Spleen (tissue), 11 donors: Measurements from ENCODE around the gene UGT1A5. TPM values are rescaled to one million over a fixed set of nuclear protein-coding genes. Genes with fewer than 3 reads are reported as not detected.
"Not testable (repeated sequence)": the region's sequence is repeated elsewhere in the genome, so short reads cannot be mapped to it uniquely, and the experiment has no call there.

ENCODE experiments used
- DNase-seq: peaks from one replicate; pipeline ENCODE4 v3.0.0-alpha.2; 2020
- H3K27ac ChIP-seq, 8 donors: fragments of 200-600 bp; sonication (generic) in 7 of 8; 1 replicate in 4 of 8; 2 replicates in 4 of 8; pipeline versions ENCODE4 v1.5.0 to v1.8.0; 2016 to 2021; ENCODE audit warnings: inconsistent platforms in 4 of 8, mild to moderate bottlenecking in 4 of 8, moderate library complexity in 1 of 8
- H3K27me3 ChIP-seq, 7 donors: fragments of 200-600 bp; sonication (generic) in 6 of 7; replicated peaks in 1 of 7; 1 replicate in 4 of 7; 2 replicates in 3 of 7; pipeline versions ENCODE4 v1.5.0 to v1.8.0; 2016 to 2021; ENCODE audit warnings: inconsistent platforms in 3 of 7, mild to moderate bottlenecking in 1 of 7
- H3K36me3 ChIP-seq, 6 donors: fragments of 200-600 bp; sonication (generic) in 5 of 6; 1 replicate in 4 of 6; 2 replicates in 2 of 6; pipeline versions ENCODE4 v1.5.0 to v1.8.0; 2016 to 2021; ENCODE audit warnings: inconsistent platforms in 2 of 6
- H3K4me1 ChIP-seq, 6 donors: fragments of 200-600 bp; sonication (generic) in 5 of 6; 1 replicate in 3 of 6; 2 replicates in 3 of 6; pipeline versions ENCODE4 v1.5.0 to v1.8.0; 2016 to 2021; ENCODE audit warnings: inconsistent platforms in 3 of 6
- H3K4me3 ChIP-seq, 8 donors: fragments of 200-600 bp; sonication (generic) in 7 of 8; 1 replicate in 4 of 8; 2 replicates in 4 of 8; pipeline versions ENCODE4 v1.5.0 to v1.8.0; 2016 to 2021; ENCODE audit warnings: inconsistent platforms in 4 of 8, mild to moderate bottlenecking in 4 of 8, moderate library complexity in 2 of 8
- H3K9me3 ChIP-seq, 8 donors: fragments of 200-600 bp; sonication (generic) in 7 of 8; 1 replicate in 4 of 8; 2 replicates in 4 of 8; pipeline versions ENCODE4 v1.5.0 to v1.8.0; 2016 to 2021; ENCODE audit warnings: inconsistent platforms in 4 of 8
- CTCF ChIP-seq, 11 experiments: fragments of 200-600 bp in 7 of 11; fragments of 450-650 bp in 4 of 11; sonication (generic) in 4 of 11; IDR thresholded peaks in 8 of 11; conservative IDR thresholded peaks in 3 of 11; 1 replicate in 7 of 11; 2 replicates in 4 of 11; pipeline versions ENCODE4 v1.4.0 to v1.8.0; 2016 to 2021; ENCODE audit warnings: antibody characterized with exemption in 11 of 11, inconsistent platforms in 4 of 11, mild to moderate bottlenecking in 1 of 11
- POLR2A ChIP-seq, 3 donors: fragments of 450-650 bp; IDR thresholded peaks; one replicate each; pipeline ENCODE4 v1.5.1; 2017; ENCODE audit warnings: antibody characterized with exemption in 3 of 3, mild to moderate bottlenecking in 1 of 3
- POLR2AphosphoS5 ChIP-seq, 3 donors: sonication (generic); formaldehyde crosslinking; IDR thresholded peaks; one replicate each; pipeline ENCODE4 v1.5.1; 2017; ENCODE audit warnings: antibody characterized with exemption in 3 of 3
- WGBS, 5 donors: extraction: QIAGEN DNeasy Blood & Tissue Kit in 3 of 5; methylation state at CpG; one replicate each; pipeline versions ENCODE4 v1.1.5 to v1.1.7; 2013 to 2018; 5-methylcytosine and 5-hydroxymethylcytosine counted together
- intact Hi-C: fragments of 100-400 bp; cut with DNase I; formaldehyde crosslinking; loops from one replicate; pipeline ENCODE4 v1.15.0; 2023; ENCODE audit warnings: low total_unique reads
- polyA plus RNA-seq, 3 donors: library from polyadenylated mRNA; stranded (reverse); fragments of 200-250 nt; gene quantifications; one replicate each; pipeline ENCODE4 v1.2.1, GENCODE V29; 2013
- total RNA-seq, 7 donors: library from RNA; depleted of rRNA in 3 of 7; stranded (reverse); fragments of >200 nt in 3 of 7; fragmentation: NEBNext Ultra II Directional in 4 of 7; extraction: Animal tissue kit (Norgen Biotek cat#: 25700) in 4 of 7; gene quantifications; one replicate each; pipeline versions ENCODE4 v1.1.0 to v1.2.1, GENCODE V29; 2016 to 2021
- donor health status: healthy with polysubstance abuse.
- donor health status: DM: no; HTN: no; CAD: no; lungs with moderate emphysema.
- donor health status: DM: no; HTN: no; CAD: no.
- donor health status: Bipolar disorder and iron deficiency.
- donor health status: healthy.
- donor health status: DM: no; HTN: no; CAD: no.
- donor health status: DM: yes; HTN: yes; CAD: no.

Gene UGT1A5
- total and polyA plus RNA-seq, 10 donors, result not detected

- DNase-seq, result no peak
- WGBS, 5 donors, result 66 to 79% (median 69%) methylated on average over 7 of the region's 7 CpGs
- intact Hi-C loops, result no loop called here
- TF ChIP-seq CTCF (IDR thresholded peaks at IDR 0.05 in 8 of 11, conservative IDR thresholded peaks at IDR 0.05 in 3 of 11), result no peak
- TF ChIP-seq POLR2A (IDR thresholded peaks at IDR 0.05), result no peak
- no peak for TF ChIP-seq POLR2AphosphoS5 (IDR thresholded peaks at IDR 0.05)
- H3K36me3 ChIP-seq, result no peaks in the 10 kb centered on the region
- H3K4me1 ChIP-seq, result no peaks in the 10 kb centered on the region
- no peak overlapping the region for H3K4me3 ChIP-seq
- H3K27me3 ChIP-seq, result peaks cover 0 to 34% (median 0%) of the 10 kb centered on the region in 7 donors
- no peak overlapping the region for H3K27ac ChIP-seq
- H3K9me3 ChIP-seq, result no peaks in the 10 kb centered on the region
These were observed 532 bp downstream of the UGT1A5 start for GRCh38 chr2:233713262-233713615.

GRCh38 chr2:233714121-233714520 is 1.4 kb downstream of the UGT1A5 start:
- no peak for DNase-seq
- Histone ChIP-seq H3K27ac (no peak overlapping the region), H3K36me3 (no peaks in the 10 kb centered on the region), H3K9me3 (no peaks in the 10 kb centered on the region), H3K4me3 (no peak overlapping the region), H3K27me3 (peaks cover 0 to 30% (median 0%) of the 10 kb centered on the region in 7 donors), H3K4me1 (no peaks in the 10 kb centered on the region)
- TF ChIP-seq POLR2A (IDR thresholded peaks at IDR 0.05) (no peak), CTCF (IDR thresholded peaks at IDR 0.05 in 8 of 11, conservative IDR thresholded peaks at IDR 0.05 in 3 of 11) (no peak), POLR2AphosphoS5 (IDR thresholded peaks at IDR 0.05) (no peak)
- intact Hi-C loops, result no loop called here
- 54 to 73% (median 65%) methylated on average over 2 of the region's 2 CpGs for WGBS, 5 donors

GRCh38 chr2:233718552-233718951 is 5.8 kb downstream of the UGT1A5 start, which contains the start of gene UGT1A4:
Gene UGT1A4, plus strand, starts transcription at chr2:233718736. Its CDS starts 85 bp downstream, at chr2:233718821.
- Histone ChIP-seq H3K27me3 (peaks cover 0 to 24% (median 0%) of the 10 kb centered on the region in 7 donors), H3K4me1 (no peaks in the 10 kb centered on the region), H3K27ac (no peak within 1 kb of the TSS), H3K9me3 (no peaks in the 10 kb centered on the region), H3K36me3 (no peaks in the 10 kb centered on the region), H3K4me3 (no peak within 1 kb of the TSS)
- intact Hi-C loops, result no loop called here
- WGBS, 5 donors, result 81 to 90% (median 88%) methylated on average over 7 of the region's 7 CpGs
- no peak for TF ChIP-seq CTCF (IDR thresholded peaks at IDR 0.05 in 8 of 11, conservative IDR thresholded peaks at IDR 0.05 in 3 of 11)
- no peak for TF ChIP-seq POLR2AphosphoS5 (IDR thresholded peaks at IDR 0.05)
- no peak for TF ChIP-seq POLR2A (IDR thresholded peaks at IDR 0.05)
- DNase-seq, result no peak

- Histone ChIP-seq H3K27ac (no peak within 1 kb of the TSS), H3K27me3 (peaks cover 0 to 12% (median 0%) of the 10 kb centered on the region in 7 donors), H3K4me1 (no peaks in the 10 kb centered on the region), H3K36me3 (no peaks in the 10 kb centered on the region), H3K9me3 (peaks cover 0 to 5% (median 0%) of the 10 kb centered on the region in 8 donors), H3K4me3 (no peak within 1 kb of the TSS)
- 78 to 92% (median 87%) methylated on average over 8 of the region's 8 CpGs for WGBS, 5 donors
- DNase-seq, result no peak
- TF ChIP-seq CTCF (IDR thresholded peaks at IDR 0.05 in 8 of 11, conservative IDR thresholded peaks at IDR 0.05 in 3 of 11), result no peak
- no peak for TF ChIP-seq POLR2AphosphoS5 (IDR thresholded peaks at IDR 0.05)
- TF ChIP-seq POLR2A (IDR thresholded peaks at IDR 0.05), result no peak
- intact Hi-C loops, result no loop called here
These were observed 16.1 kb downstream of the UGT1A5 start, which contains the start of gene UGT1A3 for GRCh38 chr2:233728723-233729301. Gene UGT1A3, plus strand, starts transcription at chr2:233729042. Its CDS starts 85 bp downstream, at chr2:233729127.

- H3K4me3 ChIP-seq, H3K9me3 ChIP-seq, H3K27ac ChIP-seq, H3K27me3 ChIP-seq, H3K36me3 ChIP-seq, H3K4me1 ChIP-seq, intact Hi-C loops, DNase-seq: not testable (repeated sequence)
- 80 to 88% (median 86%) methylated on average over 13 to 14 of the region's 14 CpGs for WGBS, 5 donors
These were observed 24.4 kb downstream of the UGT1A5 start for GRCh38 chr2:233736868-233737653.
